ENCODE results near the gene PDK2.

GRCh38 chr17:50046667-50047066 is 48.5 kb upstream of the PDK2 start:
- TF ChIP-seq CTCF (IDR thresholded peaks at IDR 0.05) (no peak), POLR2A (IDR thresholded peaks at IDR 0.05) (no peak)
